IMR-90 (cell line): ENCODE results near the gene MISP3. TPM values are rescaled to one million over a fixed set of nuclear protein-coding genes. Genes with fewer than 3 reads are reported as not detected.
"Not testable (repeated sequence)": the region's sequence is repeated elsewhere in the genome, so short reads cannot be mapped to it uniquely, and the experiment has no call there.

ENCODE experiments used
- ATAC-seq: fragments of 200-7000 bp; cut with Tn5 transposase; 2 replicates; pipeline ENCODE4 v1.9.1; 2020; ENCODE audit warnings: low read depth, mild to moderate bottlenecking, moderate library complexity
- BruUV-seq: library from RNA; stranded (reverse); fragments of 400-500 nt; replicated peaks from 2 replicates; lab custom pipeline; 2021; lab: Mats Ljungman, UMichigan
- CTCF ChIA-PET: fragments of 300-600 bp; formaldehyde crosslinking; extraction: SDS; loops from one replicate; lab custom pipeline; 2021; ENCODE audit warnings: antibody characterized with exemption; lab: Yijun Ruan, JAX
- POLR2A ChIA-PET: fragments of 300-600 bp; sonication (Branson Sonifier 250); formaldehyde crosslinking; loops from one replicate; lab custom pipeline; 2022; ENCODE audit warnings: antibody characterized with exemption; ENCODE audit not compliant: unreplicated experiment; lab: Charles Lee
- DNase-seq: peaks from one replicate; pipeline ENCODE4 v3.0.0; 2013
- H2AFZ ChIP-seq: replicated peaks from 2 replicates; pipeline ENCODE3; 2013; ENCODE audit warnings: low read length, mild to moderate bottlenecking; ENCODE audit not compliant: poor library complexity
- H2AK5ac ChIP-seq: 2 replicates; pipeline ENCODE4 v1.6.1; 2013; ENCODE audit warnings: low read depth, low read length, inconsistent platforms
- H2AK9ac ChIP-seq: replicated peaks from 2 replicates; pipeline ENCODE3; 2013; ENCODE audit warnings: mild to moderate bottlenecking, low read depth, low read length, moderate library complexity; ENCODE audit not compliant: poor library complexity
- H2BK120ac ChIP-seq: 2 replicates; pipeline ENCODE4 v1.6.1; 2013; ENCODE audit warnings: low read depth, low read length, inconsistent platforms
- H2BK15ac ChIP-seq: 3 replicates; pipeline ENCODE4 v1.6.1; 2013; ENCODE audit warnings: low read depth, low read length, inconsistent platforms
- H2BK20ac ChIP-seq: 2 replicates; pipeline ENCODE4 v1.6.1; 2013; ENCODE audit warnings: low read depth, mild to moderate bottlenecking, inconsistent platforms, low read length, moderate library complexity
- H2BK5ac ChIP-seq: 2 replicates; pipeline ENCODE4 v1.6.1; 2013; ENCODE audit warnings: mild to moderate bottlenecking, low read depth, low read length, inconsistent platforms; ENCODE audit not compliant: poor library complexity, severe bottlenecking
- H3K14ac ChIP-seq: replicated peaks from 2 replicates; pipeline ENCODE4 v1.6.1; 2013; ENCODE audit warnings: low read depth, low read length, inconsistent platforms
- H3K18ac ChIP-seq: 2 replicates; pipeline ENCODE4 v1.6.1; 2013; ENCODE audit warnings: low read depth, low read length, control low read depth
- H3K23ac ChIP-seq: 2 replicates; pipeline ENCODE4 v1.6.1; 2013; ENCODE audit warnings: low read depth, low read length, inconsistent platforms
- H3K27ac ChIP-seq: 2 replicates; pipeline ENCODE4 v1.5.1; 2013; ENCODE audit warnings: mild to moderate bottlenecking, control low read depth, low read length; ENCODE audit not compliant: insufficient read depth
- H3K27me3 ChIP-seq: 2 replicates; pipeline ENCODE4 v1.6.1; 2013; ENCODE audit warnings: low read length; ENCODE audit not compliant: control insufficient read depth, insufficient read depth
- H3K36me3 ChIP-seq: 2 replicates; pipeline ENCODE4 v1.6.1; 2013; ENCODE audit warnings: low read length, mixed read lengths; ENCODE audit not compliant: control insufficient read depth, insufficient read depth
- H3K4ac ChIP-seq: 2 replicates; pipeline ENCODE4 v1.6.1; 2013; ENCODE audit warnings: low read depth, low read length, inconsistent platforms
- H3K4me1 ChIP-seq: 2 replicates; pipeline ENCODE4 v1.6.1; 2013; ENCODE audit warnings: low read length, mixed read lengths; ENCODE audit not compliant: control insufficient read depth, insufficient read depth
- H3K4me2 ChIP-seq: 2 replicates; pipeline ENCODE4 v1.6.1; 2013; ENCODE audit warnings: low read depth, mild to moderate bottlenecking, control low read depth, low read length, moderate library complexity
- H3K4me3 ChIP-seq: 2 replicates; pipeline ENCODE4 v1.5.1; 2013; ENCODE audit warnings: low read depth, mild to moderate bottlenecking, control low read depth, low read length, moderate library complexity; ENCODE audit not compliant: insufficient read depth
- H3K56ac ChIP-seq: 2 replicates; pipeline ENCODE4 v1.6.1; 2013; ENCODE audit warnings: low read length, inconsistent platforms; ENCODE audit not compliant: insufficient read depth; ENCODE audit errors: extremely low read depth
- H3K79me1 ChIP-seq, 2 experiments: 2 replicates each; pipeline ENCODE4 v1.6.1; 2013; ENCODE audit warnings: low read length in 2 of 2, inconsistent platforms in 1 of 2, low read depth in 1 of 2
- H3K9ac ChIP-seq: 2 replicates; pipeline ENCODE4 v1.6.1; 2013; ENCODE audit warnings: low read depth, low read length, control low read depth
- H3K9me1 ChIP-seq: 2 replicates; pipeline ENCODE4 v1.6.1; 2013; ENCODE audit warnings: low read length, inconsistent platforms; ENCODE audit not compliant: insufficient read depth
- H3K9me3 ChIP-seq: 2 replicates; pipeline ENCODE4 v1.6.1; 2013; ENCODE audit warnings: low read length; ENCODE audit not compliant: control insufficient read depth, insufficient read depth
- H4K20me1 ChIP-seq: 2 replicates; pipeline ENCODE4 v1.6.1; 2013; ENCODE audit warnings: low read length, inconsistent platforms; ENCODE audit not compliant: insufficient read depth
- H4K5ac ChIP-seq: 2 replicates; pipeline ENCODE4 v1.6.1; 2013; ENCODE audit warnings: mild to moderate bottlenecking, low read depth, low read length, control low read depth
- H4K8ac ChIP-seq, 2 experiments: 2 replicates each; pipeline ENCODE4 v1.6.1; 2013; ENCODE audit warnings: low read depth in 2 of 2, low read length in 2 of 2, control low read depth in 1 of 2, inconsistent platforms in 1 of 2
- H4K91ac ChIP-seq: 2 replicates; pipeline ENCODE4 v1.6.1; 2013; ENCODE audit warnings: low read depth, low read length, inconsistent platforms; ENCODE audit not compliant: insufficient read depth
- CTCF ChIP-seq: conservative IDR thresholded peaks from 2 replicates; pipeline ENCODE4 v1.5.1; 2012; ENCODE audit warnings: mild to moderate bottlenecking, low read depth, low read length, improper control_type of control experiment
- MAZ ChIP-seq: IDR thresholded peaks from 2 replicates; pipeline ENCODE4 v1.6.1; 2012; ENCODE audit warnings: low read depth, mild to moderate bottlenecking, low read length, improper control_type of control experiment, moderate library complexity, borderline replicate concordance
- RAD21 ChIP-seq: IDR thresholded peaks from 2 replicates; pipeline ENCODE4 v1.6.1; 2012; ENCODE audit warnings: low read length, improper control_type of control experiment
- WGBS, 2 experiments: methylation state at CpG; one replicate each; pipeline versions ENCODE4 v1.1.5 to v1.1.7; 2013; ENCODE audit warnings: missing lambda C conversion rate in 2 of 2; ENCODE audit not compliant: insufficient read length in 1 of 2; ENCODE audit errors: extremely low coverage in 2 of 2; 5-methylcytosine and 5-hydroxymethylcytosine counted together
- dilution Hi-C: fragments of 300-500 bp; cut with HindIII; formaldehyde crosslinking; loops from one replicate; pipeline ENCODE4 v1.14.3; 2018; ENCODE audit warnings: low sequenced_read_pairs; ENCODE audit not compliant: unreplicated experiment
- in situ Hi-C: fragments of 300-500 bp; cut with MboI; formaldehyde crosslinking; loops from 3 replicates; pipeline ENCODE4 v1.14.3; 2019; ENCODE audit warnings: low sequenced_read_pairs, inconsistent platforms, mixed read lengths
- intact Hi-C: fragments of 100-400 bp; cut with micrococcal nuclease; formaldehyde crosslinking; loops from 2 replicates; pipeline ENCODE4 v1.10.0; 2022
- polyA plus RNA-seq, 3 experiments: library from polyadenylated mRNA; depleted of rRNA; stranded (reverse); fragments of >200 nt; gene quantifications; 2 replicates each; pipeline ENCODE4 v1.2.3, GENCODE V29; 2012; ENCODE audit warnings: low replicate concordance in 1 of 3
- total RNA-seq: library from RNA; depleted of rRNA; stranded (reverse); fragments of >200 nt; gene quantifications from 2 replicates; pipeline ENCODE4 v1.2.3, GENCODE V29; 2012

Gene MISP3
- total and polyA plus RNA-seq, 2 of the 4 experiments (the other 2 are of a cell fraction), result under 0.01 to 0.68 TPM

- POLR2A ChIA-PET, H3K27ac ChIP-seq: not testable (repeated sequence)
These were observed 29.7 kb upstream of the MISP3 start for GRCh38 chr19:14042659-14043608.

More at GRCh38 chr19:14042659-14043608, 29.7 kb upstream of the MISP3 start:
- H3K4me2 ChIP-seq, H3K9ac ChIP-seq, H2AK5ac ChIP-seq, H4K91ac ChIP-seq, BruUV-seq, H3K4me1 ChIP-seq, H3K27me3 ChIP-seq, H3K4me3 ChIP-seq, H3K4ac ChIP-seq, H3K18ac ChIP-seq, H3K56ac ChIP-seq, H2BK20ac ChIP-seq, H4K5ac ChIP-seq, H3K9me3 ChIP-seq, H4K8ac ChIP-seq, intact Hi-C loops, H2BK15ac ChIP-seq, H3K14ac ChIP-seq, H2BK120ac ChIP-seq, H4K20me1 ChIP-seq, in situ Hi-C loops, H3K23ac ChIP-seq, H3K79me1 ChIP-seq, H2BK5ac ChIP-seq, H3K9me1 ChIP-seq, dilution Hi-C loops, H3K36me3 ChIP-seq: not testable (repeated sequence)
- TF ChIP-seq RAD21, result peak; percentile 22; the same call in 1 of the 2 replicates
- TF ChIP-seq MAZ, result peak; percentile 23; the same call in 1 of the 2 replicates
- TF ChIP-seq CTCF, result peak; percentile 53
- ATAC-seq (peak; percentile 72), DNase-seq (peak; percentile 50)
- 48% methylated on average over 2 of the region's 19 CpGs; no CpG with 5 or more reads in 1 of the 2 experiments for WGBS, 2 experiments
- Histone ChIP-seq H2AK9ac (peak overlapping the region; percentile 77), H2AFZ (peak overlapping the region; percentile 61)
- CTCF ChIA-PET, result interaction anchor here (0.6 to 1.5 kb wide), 4 partner anchors 14 to 29 kb away, joined by 3 to 6 read pairs (median 4); partner anchors contain the start of gene MISP3
